ENCODE measurements around the gene IZUMO1.
"Not testable (repeated sequence)": the region's sequence is repeated elsewhere in the genome, so short reads cannot be mapped to it uniquely, and the experiment has no call there.

The IZUMO1 gene

DNA sequence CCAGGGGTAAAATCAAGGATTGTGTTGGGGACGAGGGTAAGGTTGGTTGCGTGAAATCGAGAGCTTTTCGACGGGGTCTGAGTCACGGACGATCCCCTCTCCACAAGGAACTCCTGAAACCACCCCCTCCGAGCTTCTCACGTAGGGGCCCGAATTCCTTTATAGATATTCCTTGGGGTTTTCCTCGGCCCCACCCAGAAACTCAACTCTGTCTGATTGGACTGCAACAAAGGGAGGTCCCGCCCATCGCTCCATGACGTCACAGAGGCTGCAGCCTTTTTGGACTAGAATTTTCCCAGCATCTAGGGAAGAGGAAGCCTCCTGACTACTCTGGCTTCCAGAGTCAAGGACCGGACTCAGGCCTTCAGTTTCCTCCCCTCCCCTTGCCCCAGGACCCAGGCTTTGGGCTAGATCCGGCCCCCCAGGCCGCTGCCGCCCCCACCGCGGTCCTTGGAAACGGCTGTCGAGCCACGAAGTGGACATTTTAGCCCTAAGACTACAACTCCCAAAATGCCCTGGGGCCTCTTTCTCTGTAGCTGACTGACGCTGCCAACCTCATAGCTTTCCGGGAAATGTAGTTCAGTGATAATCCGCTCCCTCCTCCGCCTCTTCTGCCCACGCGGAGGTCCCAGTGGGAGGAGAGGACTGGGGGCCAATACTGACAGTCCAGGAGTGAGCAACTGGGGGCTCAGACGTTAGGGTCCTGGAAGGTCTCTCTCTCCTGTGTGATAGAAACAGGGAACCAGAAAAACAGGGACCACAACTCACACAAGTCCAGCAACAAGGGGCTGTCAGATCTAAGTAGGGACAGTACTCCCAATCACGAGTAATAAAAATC, at the start of gene IZUMO1:
TSS of gene IZUMO1 (minus strand) at position 172 of the 838 bp plus-strand sequence. CDS start 1,050 bp downstream, outside the sequence.
- peak; percentile 37 for DNase-seq (ENCODE audit: low read depth)

DNA sequence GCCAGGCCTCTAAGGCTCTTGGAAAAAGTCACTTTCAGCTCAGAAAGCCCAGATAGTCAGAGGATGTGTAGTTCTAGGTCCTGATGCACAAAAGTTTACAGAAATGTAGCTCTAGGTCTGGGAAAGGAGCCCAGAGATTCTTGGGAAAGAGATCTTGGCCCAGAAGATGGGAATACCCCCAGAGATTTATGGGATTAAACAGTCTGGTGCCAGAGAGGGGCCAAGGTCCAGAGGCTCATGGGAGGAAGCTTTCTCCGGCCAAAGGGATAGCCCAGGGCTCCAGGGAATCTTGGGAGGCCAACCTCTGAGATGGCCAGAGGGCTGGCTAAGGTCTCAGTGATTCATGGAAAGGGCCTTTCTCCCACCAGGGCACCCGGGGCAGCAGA, 49.0 kb upstream of the IZUMO1 start:
- DNase-seq (ENCODE audit: low read depth): no peak

DNA sequence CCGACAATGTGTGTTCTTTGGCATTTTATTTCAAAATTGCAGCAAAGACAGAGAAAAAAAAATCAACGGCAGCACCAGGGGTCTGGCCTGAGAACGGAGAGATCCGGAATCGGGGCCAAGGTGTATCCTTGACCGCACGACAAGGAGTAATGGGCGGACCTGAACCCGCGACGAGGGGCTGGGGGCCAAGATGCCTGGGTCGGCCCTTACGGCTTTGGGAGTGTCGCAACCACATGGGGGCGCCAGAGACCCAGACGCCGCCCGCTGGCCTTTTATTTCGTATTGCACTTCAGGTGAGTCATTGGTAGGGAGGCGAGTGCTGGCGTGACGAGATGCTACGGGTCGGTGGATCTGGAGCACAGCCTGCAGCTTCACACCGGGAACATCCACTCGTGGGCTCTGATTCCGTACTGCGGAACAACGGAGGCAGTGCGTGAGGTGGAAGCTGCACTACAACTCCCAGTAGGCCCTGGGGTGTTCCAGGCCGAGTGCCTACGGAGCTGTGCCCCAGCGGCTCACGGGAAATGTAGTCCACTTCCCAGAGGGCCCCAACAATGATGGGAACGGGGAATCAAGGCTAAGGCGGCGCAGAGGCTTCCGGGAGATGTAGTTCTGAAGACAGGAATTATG, 48.5 kb upstream of the IZUMO1 start:
- peak; percentile 77 for DNase-seq (ENCODE audit: low read depth)

DNA sequence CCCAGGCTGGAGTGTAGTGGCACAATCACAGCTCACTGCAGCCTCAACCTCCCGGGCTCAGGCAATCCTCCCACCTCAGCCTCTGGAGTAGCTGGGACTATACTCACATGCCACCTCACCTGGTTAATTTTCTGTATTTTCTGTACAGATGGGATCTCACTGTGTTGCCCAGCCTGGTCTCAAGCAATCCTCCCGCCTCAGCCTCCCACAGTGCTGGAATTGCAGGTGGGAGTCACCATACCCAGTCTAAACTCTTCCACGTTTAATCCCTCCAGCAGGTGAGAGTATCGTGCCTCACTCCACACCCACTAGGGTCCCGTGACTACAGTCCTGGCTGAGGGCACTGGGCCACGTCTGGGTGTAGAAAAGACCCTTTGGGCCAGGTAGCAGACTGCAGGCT, 47.6 kb upstream of the IZUMO1 start:
- DNase-seq (ENCODE audit: low read depth): no peak

DNA sequence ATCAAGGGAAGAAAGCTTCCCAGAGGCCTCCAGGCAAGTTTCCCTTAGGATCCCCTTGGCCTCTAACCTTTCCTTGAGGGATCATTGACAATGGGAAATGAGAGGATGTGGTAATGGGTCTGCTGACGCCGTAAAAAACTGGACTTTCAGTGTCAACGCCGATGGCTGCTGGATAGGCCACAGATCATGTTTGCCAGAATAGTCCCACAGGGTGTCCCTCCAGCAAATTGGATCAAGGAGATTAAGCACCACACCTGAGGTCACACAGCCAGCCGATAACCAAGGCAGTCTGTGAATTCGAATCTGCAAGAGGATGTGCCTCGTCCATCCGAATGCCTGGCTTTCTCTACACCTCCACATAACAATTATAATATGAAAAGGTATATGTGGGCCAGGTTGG, 46.6 kb upstream of the IZUMO1 start:
- DNase-seq (ENCODE audit: low read depth): no peak

DNA sequence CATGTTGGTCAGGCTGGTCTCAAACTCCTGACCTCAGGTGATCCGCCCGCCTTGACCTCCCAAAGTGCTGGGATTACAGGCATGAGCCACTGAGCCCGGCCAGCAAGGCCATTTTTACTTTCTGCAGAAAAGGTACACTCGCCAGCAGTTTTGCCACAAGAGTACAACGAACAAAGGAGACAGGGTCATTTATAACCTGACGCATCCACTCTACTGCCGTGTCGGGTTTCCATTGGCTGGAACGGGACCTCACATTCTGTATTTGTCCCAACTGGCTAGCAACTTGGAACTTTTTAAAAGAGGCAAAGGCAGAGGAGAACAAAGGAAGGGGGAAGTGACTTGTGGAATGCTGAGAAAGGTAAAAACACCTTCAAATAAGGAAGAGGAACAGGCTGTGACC, 40.6 kb upstream of the IZUMO1 start:
- DNase-seq (ENCODE audit: low read depth): not testable (repeated sequence)

DNA sequence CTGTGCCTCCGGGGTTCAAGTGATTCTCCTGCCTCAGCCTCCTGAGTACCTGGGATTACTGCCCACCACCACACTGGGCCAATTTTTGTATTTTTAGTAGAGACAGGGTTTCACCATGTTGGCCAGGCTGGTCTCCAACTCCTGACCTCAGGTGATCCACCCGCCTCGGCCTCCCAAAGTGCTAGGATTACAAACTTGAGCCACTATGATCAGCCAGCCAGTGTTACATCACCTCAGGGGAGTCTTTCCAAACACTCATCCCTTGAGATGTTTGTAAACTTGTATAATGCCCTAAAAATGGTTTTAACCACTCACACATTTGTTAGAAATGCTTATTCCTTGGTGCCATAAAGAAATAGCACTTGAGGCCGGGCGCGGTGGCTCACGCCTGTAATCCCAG, 39.7 kb upstream of the IZUMO1 start:
- DNase-seq (ENCODE audit: low read depth): not testable (repeated sequence)

DNA sequence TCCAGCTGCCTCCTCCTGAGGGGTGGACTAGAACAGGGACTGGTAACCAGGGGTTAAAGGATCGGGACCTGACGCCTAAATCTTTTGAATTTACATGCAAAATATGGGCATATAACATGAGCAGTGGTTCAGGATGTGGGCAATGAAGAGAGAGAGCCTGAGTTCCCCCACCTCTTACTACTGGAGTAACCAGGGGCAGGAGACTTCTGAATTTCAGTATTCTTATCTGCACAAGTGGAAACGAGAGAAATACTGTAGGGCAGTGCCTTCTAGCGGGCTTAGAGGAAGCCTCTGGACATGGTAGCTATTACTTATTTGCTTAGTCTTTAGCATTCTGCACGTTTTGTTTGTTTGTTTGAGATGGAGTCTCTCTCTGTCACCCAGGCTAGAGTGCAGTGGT, 37.8 kb upstream of the IZUMO1 start:
- no peak for DNase-seq (ENCODE audit: low read depth)

DNA sequence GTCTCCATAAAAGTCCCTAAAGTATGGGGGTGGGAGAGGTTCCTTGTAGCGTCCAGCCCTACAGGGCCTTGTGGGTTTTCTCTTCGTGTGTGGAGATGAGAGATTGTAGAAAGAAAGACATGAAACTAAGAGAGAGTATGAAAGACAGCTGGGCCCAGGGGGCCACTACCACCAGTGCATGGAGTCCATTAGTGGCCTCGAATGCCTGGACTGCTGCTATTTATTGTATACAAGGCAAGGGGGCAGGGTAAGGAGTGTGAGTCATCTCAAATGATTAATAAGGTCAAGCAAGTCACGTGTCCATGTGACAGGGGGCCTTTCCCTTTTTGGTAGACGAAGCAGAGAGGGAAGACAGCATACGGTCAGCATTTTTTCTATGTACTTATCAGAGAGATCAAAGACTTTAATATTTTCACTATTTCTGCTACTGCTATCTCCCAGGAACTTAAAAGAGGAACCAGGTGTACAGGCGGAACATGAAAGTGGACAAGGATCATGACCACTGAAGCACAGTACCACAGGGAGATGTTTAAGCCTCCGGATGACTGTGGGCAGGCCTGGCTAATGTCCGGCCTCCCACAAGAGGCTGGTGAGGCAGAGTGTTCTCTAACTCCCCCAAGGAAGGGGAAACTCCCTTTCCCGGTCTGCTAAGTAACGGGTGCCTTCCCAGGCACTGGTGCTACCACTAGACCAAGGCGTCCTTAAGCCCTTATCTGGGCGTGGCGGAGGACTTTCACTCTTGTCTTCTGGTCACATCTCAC, 34.1 kb upstream of the IZUMO1 start:
- no peak for DNase-seq (ENCODE audit: low read depth)

DNA sequence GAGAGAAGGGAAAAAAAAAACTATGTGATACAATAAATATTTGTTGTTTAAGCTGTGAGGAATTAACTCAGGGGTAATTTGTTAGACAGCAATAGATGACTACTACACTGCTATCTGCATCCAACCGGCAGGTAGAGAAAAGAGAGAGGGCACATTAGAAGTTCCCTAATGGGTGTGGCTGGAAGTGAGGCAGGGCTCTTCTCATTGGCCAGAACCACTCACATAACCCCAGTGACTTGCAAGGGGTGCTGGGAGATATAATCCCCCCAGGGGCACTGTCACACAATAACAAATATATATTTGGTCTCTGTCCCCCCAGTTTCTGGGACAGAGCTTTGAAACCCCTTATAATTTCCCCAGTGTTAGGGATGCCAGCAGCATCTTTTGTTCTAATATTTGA, 32.9 kb upstream of the IZUMO1 start:
- no peak for DNase-seq (ENCODE audit: low read depth)

DNA sequence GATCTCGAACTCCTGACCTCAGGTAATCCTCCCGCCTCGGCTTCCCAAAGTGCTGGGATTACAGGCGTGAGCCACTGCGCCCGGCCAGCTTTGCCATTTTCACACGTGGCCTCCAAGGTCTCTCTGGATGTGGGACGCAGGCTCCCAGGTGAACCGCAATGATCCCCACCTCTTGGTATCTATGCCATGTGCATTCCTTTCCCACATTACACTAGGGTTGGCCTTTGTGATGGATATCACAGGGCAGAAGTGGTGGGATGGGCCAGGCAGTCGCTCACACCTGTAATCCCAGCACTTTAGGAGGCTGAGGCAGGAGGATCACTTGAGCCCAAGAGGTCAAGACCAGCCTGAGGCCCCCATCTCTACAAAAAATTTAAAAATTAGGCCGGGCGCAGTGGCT, 31.0 kb upstream of the IZUMO1 start:
- DNase-seq (ENCODE audit: low read depth): no peak

DNA sequence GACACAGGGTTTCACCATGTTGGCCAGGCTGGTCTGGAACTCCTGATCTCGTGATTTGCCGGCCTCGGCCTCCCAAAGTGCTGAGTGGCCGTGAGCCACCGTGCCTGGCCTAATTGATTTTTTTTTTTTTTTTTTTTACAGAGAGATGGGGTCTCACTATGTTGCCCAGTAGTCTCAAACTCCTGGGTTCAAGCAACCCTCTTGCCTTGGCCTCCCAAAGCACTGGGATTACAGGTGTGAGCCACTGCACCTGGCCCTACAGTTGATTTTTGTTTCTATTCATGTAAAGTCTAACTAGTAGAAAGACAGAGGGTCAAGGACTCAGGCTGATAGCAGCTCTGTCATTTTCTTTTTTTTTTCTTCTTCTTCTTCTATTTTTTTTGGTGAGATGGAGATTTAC, 30.4 kb upstream of the IZUMO1 start:
- no peak for DNase-seq (ENCODE audit: low read depth)

DNA sequence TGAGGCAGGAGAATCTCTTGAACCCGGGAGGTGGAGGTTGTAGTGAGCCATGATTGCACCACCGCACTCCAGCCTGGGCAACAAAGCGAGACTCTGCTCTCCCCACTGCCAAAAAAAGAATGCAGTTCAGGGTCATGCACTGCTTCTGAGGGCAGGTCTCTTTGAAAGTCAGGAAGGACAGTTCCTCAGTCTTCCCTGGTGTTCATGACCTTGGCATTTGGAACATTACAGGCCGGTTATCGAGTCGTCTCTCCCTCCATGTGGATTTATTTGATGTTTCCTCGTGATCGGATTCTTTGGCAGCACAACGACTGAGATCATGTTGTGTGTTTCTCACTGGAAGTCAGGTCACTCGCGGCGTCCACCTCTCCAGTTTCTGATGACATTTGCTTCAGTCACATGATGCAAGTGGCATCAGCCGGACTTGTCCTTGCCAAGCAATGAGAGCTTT, 25.8 kb upstream of the IZUMO1 start:
- DNase-seq (ENCODE audit: low read depth): no peak

DNA sequence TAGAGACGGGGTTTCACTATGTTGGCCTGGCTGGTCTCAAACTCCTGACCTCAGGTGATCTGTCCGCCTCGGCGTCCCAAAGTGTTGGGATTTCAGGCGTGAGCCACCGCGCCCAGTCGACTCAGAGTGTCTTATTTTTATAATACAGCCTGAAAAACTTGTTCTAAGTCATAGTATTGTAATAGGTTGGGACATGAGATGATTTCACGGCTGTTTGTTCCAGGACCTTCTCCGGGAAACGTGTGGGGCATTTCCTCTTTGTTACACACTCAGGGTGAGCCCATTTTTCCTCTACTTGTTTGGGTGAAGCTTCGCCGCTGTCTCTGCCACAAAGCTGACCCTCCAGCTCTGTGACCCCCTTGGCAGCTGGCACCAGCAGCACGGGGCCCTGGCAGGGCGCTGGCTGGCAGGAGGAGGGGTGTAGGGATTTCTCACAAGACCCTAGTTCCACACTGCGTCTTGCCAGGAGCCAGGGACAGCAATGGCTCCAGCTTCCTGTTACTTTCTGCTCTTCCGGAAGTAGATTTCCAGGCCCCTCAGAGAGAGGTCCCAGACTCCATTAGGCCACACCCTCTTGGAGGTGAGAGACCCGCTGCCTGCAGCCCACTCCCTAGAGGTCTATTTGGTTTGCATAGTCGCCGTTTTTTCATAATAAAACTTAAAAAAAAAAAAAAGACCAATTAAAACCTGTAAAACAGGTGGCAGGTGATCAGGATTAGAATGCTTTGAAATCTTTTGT, 24.2 kb upstream of the IZUMO1 start:
- no peak for DNase-seq (ENCODE audit: low read depth)

DNA sequence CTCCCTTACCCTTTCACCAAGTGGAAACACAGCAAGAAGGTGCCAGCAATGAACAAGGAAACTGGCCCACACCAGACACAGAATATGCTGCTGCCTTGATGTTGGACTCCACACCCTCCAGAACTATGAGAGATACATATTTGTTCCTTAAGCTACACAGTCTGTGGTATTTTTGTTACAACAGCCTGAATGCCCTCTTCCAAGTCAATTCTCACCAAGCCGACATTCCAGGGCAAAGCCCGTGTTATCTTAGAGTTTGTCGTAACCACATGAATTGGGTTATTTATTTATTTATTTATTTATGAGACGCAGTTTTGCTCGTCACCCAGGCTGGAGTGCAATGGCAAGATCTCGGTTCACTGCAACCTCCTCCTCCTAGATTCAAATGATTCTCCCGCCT, 23.6 kb upstream of the IZUMO1 start:
- peak; percentile 50 for DNase-seq (ENCODE audit: low read depth)

DNA sequence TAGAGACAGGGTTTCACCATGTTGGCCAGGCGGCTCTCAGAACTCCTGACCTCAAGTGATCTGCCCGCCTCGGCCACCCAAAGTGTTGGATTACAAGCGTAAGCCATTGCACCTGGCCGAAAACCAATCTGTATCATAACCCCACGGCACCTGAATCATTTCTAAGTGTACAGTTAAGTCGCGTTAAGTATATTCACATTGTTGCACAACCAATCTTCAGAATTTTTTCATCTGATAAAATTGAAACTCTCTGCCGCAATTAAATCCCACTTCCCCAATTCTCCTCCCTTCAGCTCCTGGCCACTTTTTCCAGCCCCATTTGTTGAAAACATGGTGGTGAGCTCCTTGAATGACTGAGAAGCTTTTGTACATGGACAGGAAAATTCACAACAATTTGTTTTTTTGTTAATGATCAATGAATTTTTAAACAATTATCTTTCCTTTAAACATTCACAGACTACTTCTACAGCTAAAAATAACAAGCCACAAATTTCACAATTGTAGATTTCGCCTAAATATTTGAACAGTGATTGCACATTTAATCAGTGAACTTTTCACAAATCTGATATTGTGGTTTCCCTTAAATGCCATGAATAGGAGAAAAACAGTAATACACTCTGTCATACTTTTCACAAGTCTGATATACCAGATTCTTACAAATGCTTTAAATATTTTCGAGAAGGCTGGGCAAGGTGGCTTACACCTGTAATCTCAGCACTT, 22.4 kb upstream of the IZUMO1 start:
- DNase-seq (ENCODE audit: low read depth): no peak

DNA sequence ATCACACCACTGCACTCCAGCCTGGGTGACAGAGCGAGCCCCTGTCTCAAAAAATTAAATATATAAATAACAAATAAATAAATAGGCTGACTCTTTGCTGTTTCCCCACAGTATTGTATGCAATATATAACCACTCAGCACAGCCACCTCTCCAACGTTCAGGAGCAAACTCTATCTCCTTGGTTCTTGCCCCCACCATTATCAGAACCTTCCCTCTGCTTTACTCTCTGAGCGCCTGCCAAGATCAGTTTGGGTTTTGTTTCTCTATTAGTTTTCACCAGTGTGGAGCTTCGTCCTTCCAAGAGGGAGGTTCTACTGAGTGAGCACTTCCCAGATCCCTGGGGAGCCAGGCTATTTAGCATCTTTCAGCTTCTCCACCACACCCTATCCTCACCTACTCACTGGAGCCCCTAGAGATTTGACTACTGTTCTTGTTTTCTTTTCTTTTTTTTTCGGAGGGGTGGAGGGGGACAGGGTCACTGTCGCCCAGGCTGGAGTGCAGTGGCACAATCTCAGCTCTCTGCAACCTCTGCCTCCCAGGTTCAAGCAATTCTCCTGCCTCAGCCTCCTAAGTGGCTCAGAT, 21.6 kb upstream of the IZUMO1 start:
- DNase-seq (ENCODE audit: low read depth): not testable (repeated sequence)

DNA sequence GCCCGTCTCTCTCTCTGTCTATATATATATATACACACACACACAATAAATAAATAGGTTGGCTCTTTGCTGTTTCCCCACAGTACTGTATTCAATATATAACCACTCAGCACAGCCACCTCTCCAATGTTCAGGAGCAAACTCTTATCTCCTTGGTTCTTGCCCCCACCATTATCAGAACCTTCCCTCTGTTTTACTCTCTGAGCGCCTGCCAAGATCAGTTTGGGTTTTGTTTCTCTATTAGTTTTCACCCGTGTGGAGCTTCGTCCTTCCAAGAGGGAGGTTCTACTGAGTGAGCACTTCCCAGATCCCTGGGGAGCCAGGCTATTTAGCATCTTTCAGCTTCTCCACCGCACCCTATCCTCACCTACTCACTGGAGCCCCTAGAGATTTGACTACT, 19.1 kb upstream of the IZUMO1 start:
- DNase-seq (ENCODE audit: low read depth): not testable (repeated sequence)

DNA sequence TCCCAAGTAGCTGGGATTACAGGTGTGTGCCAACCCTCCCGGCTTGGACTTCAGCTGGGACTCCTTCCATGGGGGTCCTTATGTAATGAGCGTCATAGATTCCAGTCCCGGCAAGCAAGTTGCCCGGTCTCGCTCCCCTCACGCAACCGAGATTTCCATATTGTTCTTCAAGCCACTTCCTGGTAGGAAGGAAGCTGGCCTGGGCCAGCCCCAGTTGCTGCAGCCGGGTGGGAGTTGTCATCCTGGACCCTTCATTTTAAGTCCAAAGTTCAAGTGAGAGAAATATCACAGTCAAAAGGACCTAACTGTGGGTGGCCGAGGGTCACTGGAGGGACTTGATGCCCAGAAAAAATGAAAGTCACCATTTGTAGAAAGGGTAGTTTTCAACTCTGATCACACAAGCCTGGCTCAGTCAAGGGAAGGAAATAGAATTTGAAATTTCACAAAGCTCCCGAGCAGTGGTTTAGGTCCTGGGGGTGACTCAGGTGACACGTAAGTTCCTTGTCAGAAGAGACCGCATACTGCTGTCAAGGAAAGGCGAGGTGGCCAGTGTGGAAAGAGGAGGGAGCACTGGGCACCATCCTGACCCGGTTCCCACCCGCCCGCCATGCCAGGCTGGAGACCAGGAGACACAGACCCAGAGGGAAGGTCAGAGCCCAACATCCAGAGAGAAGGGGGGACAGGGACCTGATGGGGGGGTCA, 13.9 kb upstream of the IZUMO1 start:
- DNase-seq (ENCODE audit: low read depth): no peak

DNA sequence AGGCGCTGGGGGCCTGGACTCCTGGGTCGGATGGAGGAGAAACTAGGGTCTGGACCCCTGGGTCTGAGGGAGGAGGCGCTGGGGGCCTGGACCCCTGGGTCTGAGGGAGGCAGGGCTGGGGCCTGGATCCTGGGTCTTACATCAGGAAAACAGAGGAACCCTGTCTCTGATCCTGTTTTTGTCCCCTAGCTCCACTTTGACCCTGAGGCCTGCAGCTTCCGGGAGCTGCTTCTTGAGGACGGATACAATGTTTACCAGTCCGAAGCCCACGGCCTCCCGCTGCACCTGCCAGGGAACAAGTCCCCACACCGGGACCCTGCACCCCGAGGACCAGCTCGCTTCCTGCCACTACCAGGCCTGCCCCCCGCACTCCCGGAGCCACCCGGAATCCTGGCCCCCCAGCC, 11.0 kb upstream of the IZUMO1 start:
- DNase-seq (ENCODE audit: low read depth): no peak
